ENCODE data around the gene MORC2. TPM values are rescaled to one million over a fixed set of nuclear protein-coding genes. Genes with fewer than 3 reads are reported as not detected.

The MORC2 gene
- total and polyA plus RNA-seq, 8 donors = 4.4 to 64.8 (median 17.0) TPM

DNA sequence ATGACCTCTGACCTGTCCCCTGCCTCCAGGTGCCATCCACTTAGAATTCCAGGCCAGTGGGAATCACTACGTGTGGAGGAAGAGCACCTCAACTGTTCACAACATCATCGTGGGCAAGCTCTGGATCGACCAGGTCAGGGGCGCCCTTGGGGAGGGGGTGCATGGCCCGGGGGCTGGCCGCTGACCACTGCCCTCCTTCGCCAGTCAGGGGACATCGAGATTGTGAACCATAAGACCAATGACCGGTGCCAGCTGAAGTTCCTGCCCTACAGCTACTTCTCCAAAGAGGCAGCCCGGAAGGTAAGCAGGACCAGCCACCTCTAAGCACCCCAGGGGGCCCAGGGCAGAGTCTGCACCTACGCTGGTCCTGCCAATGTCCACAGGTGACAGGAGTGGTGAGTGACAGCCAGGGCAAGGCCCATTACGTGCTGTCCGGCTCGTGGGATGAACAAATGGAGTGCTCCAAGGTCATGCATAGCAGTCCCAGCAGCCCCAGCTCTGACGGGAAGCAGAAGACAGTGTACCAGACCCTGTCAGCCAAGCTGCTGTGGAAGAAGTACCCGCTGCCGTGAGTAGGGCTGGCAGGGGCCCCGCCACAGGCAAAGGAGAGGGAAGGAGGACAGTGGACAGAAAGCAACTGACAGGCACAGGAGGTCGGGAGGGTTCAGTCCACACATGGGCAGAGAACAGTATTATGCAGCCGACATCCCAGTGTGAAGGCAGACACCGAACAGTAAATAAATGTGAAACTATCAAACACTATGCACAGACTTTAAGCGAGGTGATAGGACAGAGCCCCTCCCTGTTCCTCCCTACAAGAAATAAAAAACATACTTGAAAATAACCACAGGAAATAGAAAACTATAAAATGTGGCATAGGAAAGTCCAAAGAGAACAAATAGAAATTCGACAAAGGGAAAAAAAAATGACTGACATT, 74.9 kb downstream of the MORC2 start:
- Histone ChIP-seq H3K4me1 (no peaks in the 10 kb centered on the region), H3K9me3 (peaks cover 0 to 7% (median 2%) of the 10 kb centered on the region in 4 donors), H3K36me3 (peaks cover 8 to 69% (median 34%) of the 10 kb centered on the region in 4 donors), H3K4me3 (no peak overlapping the region), H3K27me3 (no peaks in the 10 kb centered on the region), H3K27ac (no peak overlapping the region)
- WGBS, 5 donors = 80 to 90% (median 86%) methylated on average over 14 to 23 of the region's 23 CpGs
- TF ChIP-seq POLR2A (IDR thresholded peaks at IDR 0.05) = no peak
- TF ChIP-seq POLR2AphosphoS5 (IDR thresholded peaks at IDR 0.05) = no peak
- no peak for TF ChIP-seq EP300 (IDR thresholded peaks at IDR 0.05)
- no peak for TF ChIP-seq CTCF (IDR thresholded peaks at IDR 0.05)
- peak in 1 of 2 donors; percentile 18 for DNase-seq
- intact Hi-C loops (cut with DNase I; ENCODE audit: low total_unique reads) = no loop called here

- 88 to 100% (median 97%) methylated on average over 2 to 5 of the region's 5 CpGs for WGBS, 5 donors
- Histone ChIP-seq H3K4me1 (no peaks in the 10 kb centered on the region), H3K27me3 (no peaks in the 10 kb centered on the region), H3K27ac (no peak overlapping the region), H3K36me3 (peaks cover 8 to 69% (median 35%) of the 10 kb centered on the region in 4 donors), H3K9me3 (no peaks in the 10 kb centered on the region), H3K4me3 (no peak overlapping the region)
- intact Hi-C loops (cut with DNase I; ENCODE audit: low total_unique reads) = no loop called here
- TF ChIP-seq EP300 (IDR thresholded peaks at IDR 0.05) (no peak), POLR2A (IDR thresholded peaks at IDR 0.05) (no peak), POLR2AphosphoS5 (IDR thresholded peaks at IDR 0.05) (no peak), CTCF (IDR thresholded peaks at IDR 0.05) (no peak)
- DNase-seq = peak; percentile 1 to 10
Measured at GRCh38 chr22:30892731-30893221, 75.8 kb downstream of the MORC2 start.

DNA sequence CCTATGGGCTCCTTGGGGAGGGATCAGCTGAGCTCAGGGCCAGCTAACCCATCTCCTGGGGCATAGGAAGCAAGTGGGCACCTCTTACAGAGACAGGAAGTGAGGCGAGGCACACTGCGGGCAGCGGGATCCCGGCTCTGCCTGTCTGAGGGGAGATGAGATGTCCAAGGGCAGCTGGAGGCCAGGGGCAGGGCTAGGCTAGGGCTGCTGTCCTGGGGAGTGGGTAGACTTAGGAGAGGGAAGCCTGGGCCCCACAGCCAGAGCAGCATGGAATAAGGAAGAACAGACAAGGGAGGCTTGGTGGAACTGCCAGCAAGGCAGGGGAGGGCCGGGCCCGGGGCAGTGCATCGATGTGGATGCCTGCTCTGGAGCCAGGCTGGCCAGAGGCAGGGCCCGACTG, 76.3 kb downstream of the MORC2 start:
- H3K36me3 ChIP-seq = peaks cover 8 to 74% (median 37%) of the 10 kb centered on the region in 4 donors
- no peaks in the 10 kb centered on the region for H3K27me3 ChIP-seq
- WGBS, 5 donors = 91 to 99% (median 94%) methylated on average over 7 to 8 of the region's 8 CpGs
- H3K4me1 ChIP-seq = no peaks in the 10 kb centered on the region
- H3K4me3 ChIP-seq = no peak overlapping the region
- intact Hi-C loops (cut with DNase I; ENCODE audit: low total_unique reads) = no loop called here
- no peak for TF ChIP-seq POLR2A (IDR thresholded peaks at IDR 0.05)
- no peak for TF ChIP-seq EP300 (IDR thresholded peaks at IDR 0.05)
- TF ChIP-seq POLR2AphosphoS5 (IDR thresholded peaks at IDR 0.05) = no peak
- TF ChIP-seq CTCF (IDR thresholded peaks at IDR 0.05) = no peak
- no peak overlapping the region for H3K27ac ChIP-seq
- H3K9me3 ChIP-seq = no peaks in the 10 kb centered on the region
- DNase-seq = peak; percentile 0 to 23

- WGBS, 5 donors = 73 to 95% (median 88%) methylated on average over 6 of the region's 6 CpGs
- intact Hi-C loops (cut with DNase I; ENCODE audit: low total_unique reads) = no loop called here
- peaks cover 8 to 76% (median 37%) of the 10 kb centered on the region in 4 donors for H3K36me3 ChIP-seq
Measured at GRCh38 chr22:30891781-30892180, 76.8 kb downstream of the MORC2 start.

More at GRCh38 chr22:30891781-30892180, 76.8 kb downstream of the MORC2 start:
- H3K4me1 ChIP-seq = no peaks in the 10 kb centered on the region
- TF ChIP-seq EP300 (IDR thresholded peaks at IDR 0.05) (no peak), POLR2A (IDR thresholded peaks at IDR 0.05) (no peak), CTCF (IDR thresholded peaks at IDR 0.05) (no peak), POLR2AphosphoS5 (IDR thresholded peaks at IDR 0.05) (no peak)
- no peaks in the 10 kb centered on the region for H3K9me3 ChIP-seq
- no peaks in the 10 kb centered on the region for H3K27me3 ChIP-seq
- DNase-seq = no peak
- H3K4me3 ChIP-seq = no peak overlapping the region
- no peak overlapping the region for H3K27ac ChIP-seq
